Retinal pigment epithelial cell (primary cell): ENCODE measurements around the gene RETN.

Experiments
- DNase-seq: peaks from one replicate; pipeline ENCODE4 v3.0.0-alpha.2; 2010; ENCODE audit warnings: low read depth
- H3K4me3 ChIP-seq: 2 replicates; pipeline ENCODE4 v1.5.1; 2011; ENCODE audit warnings: mild to moderate bottlenecking, low read length, control low read depth, moderate library complexity
- TF ChIP-seq, protein P1 (sequence below): conservative IDR thresholded peaks from 2 replicates; pipeline ENCODE4 v1.5.1; 2011; ENCODE audit warnings: low read depth, low read length, control low read depth, inconsistent platforms

The RETN gene

DNA sequence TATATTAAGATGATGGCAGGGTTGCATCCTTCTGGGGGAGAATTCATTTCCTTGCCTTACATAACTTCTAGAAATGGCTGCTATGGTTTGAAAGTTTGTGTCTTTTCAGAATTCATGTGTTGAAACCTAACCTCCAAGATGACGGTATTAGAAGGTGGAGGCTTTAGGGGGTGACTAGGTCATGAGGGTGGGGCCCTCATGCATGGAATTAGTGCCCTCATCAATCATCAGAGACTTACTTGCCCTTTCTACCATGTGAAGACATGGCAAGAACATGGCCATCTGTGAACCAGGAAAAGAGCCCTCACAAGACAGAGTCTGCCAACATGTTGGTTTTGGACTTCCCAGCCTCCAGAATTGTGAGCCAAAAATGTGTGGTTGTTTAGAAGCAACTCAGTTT lies 47.9 kb downstream of the RETN start:
- H3K4me3 ChIP-seq: no peak overlapping the region
- no peak for DNase-seq
- TF ChIP-seq, protein P1, sequence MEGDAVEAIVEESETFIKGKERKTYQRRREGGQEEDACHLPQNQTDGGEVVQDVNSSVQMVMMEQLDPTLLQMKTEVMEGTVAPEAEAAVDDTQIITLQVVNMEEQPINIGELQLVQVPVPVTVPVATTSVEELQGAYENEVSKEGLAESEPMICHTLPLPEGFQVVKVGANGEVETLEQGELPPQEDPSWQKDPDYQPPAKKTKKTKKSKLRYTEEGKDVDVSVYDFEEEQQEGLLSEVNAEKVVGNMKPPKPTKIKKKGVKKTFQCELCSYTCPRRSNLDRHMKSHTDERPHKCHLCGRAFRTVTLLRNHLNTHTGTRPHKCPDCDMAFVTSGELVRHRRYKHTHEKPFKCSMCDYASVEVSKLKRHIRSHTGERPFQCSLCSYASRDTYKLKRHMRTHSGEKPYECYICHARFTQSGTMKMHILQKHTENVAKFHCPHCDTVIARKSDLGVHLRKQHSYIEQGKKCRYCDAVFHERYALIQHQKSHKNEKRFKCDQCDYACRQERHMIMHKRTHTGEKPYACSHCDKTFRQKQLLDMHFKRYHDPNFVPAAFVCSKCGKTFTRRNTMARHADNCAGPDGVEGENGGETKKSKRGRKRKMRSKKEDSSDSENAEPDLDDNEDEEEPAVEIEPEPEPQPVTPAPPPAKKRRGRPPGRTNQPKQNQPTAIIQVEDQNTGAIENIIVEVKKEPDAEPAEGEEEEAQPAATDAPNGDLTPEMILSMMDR: no peak

DNA sequence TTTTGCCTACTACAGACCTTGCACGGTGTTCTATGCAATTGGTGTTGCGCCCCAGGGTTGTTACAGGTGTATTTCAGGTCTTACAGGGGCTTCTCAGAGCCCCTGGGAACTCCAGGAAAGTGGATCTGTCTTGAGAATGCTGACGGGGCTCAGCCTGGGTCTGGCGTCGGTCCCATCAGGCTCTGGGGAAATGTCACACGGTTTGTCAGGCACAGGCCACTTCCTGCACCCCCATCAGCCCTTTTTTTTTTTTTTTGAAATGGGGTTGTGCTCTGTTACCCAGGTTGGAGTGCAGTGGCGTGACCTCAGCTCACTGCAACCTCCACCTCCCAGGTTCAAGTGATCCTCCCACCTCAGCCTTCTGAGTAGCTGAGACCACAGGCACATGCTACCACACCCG lies 49.8 kb downstream of the RETN start:
- no peak for DNase-seq
- H3K4me3 ChIP-seq: no peak overlapping the region
- TF ChIP-seq, protein P1: no peak
